Liver (tissue), 9 donors: Measurements from ENCODE around the gene CTSW. TPM values are rescaled to one million over a fixed set of nuclear protein-coding genes. Genes with fewer than 3 reads are reported as not detected.

Experiments used
- DNase-seq: peaks from one replicate; pipeline ENCODE4 v3.0.0-alpha.2; 2017; ENCODE audit warnings: low spot score
- H3K27ac ChIP-seq, 2 donors: one replicate each; pipeline ENCODE4 v1.7.0; 2013; ENCODE audit warnings: inconsistent platforms in 2 of 2, low read length in 2 of 2, control low read depth in 1 of 2, low read depth in 1 of 2, mild to moderate bottlenecking in 1 of 2
- H3K27me3 ChIP-seq, 4 donors: one replicate each; pipeline versions ENCODE4 v1.6.1 to v1.7.0; 2013; ENCODE audit warnings: low read length in 3 of 4, inconsistent platforms in 1 of 4, mild to moderate bottlenecking in 1 of 4, moderate library complexity in 1 of 4; ENCODE audit not compliant: control insufficient read depth in 4 of 4, insufficient read depth in 4 of 4
- H3K36me3 ChIP-seq, 4 donors: one replicate each; pipeline versions ENCODE4 v1.6.1 to v1.7.0; 2013; ENCODE audit warnings: low read length in 3 of 4, mild to moderate bottlenecking in 3 of 4, low read depth in 1 of 4, moderate library complexity in 1 of 4; ENCODE audit not compliant: control insufficient read depth in 4 of 4, insufficient read depth in 3 of 4
- H3K4me1 ChIP-seq, 4 donors: one replicate each; pipeline versions ENCODE4 v1.6.1 to v1.7.0; 2013; ENCODE audit warnings: low read length in 3 of 4, mild to moderate bottlenecking in 3 of 4, moderate library complexity in 1 of 4; ENCODE audit not compliant: control insufficient read depth in 4 of 4, insufficient read depth in 4 of 4
- H3K4me3 ChIP-seq, 3 donors: one replicate each; pipeline versions ENCODE4 v1.6.1 to v1.7.0; 2013; ENCODE audit warnings: low read length in 3 of 3, control low read depth in 1 of 3, low read depth in 1 of 3, mild to moderate bottlenecking in 1 of 3
- H3K9ac ChIP-seq, 2 donors: one replicate each; pipeline ENCODE4 v1.7.0; 2013; ENCODE audit warnings: low read length in 2 of 2, mild to moderate bottlenecking in 2 of 2, moderate library complexity in 2 of 2, control low read depth in 1 of 2, low read depth in 1 of 2
- H3K9me3 ChIP-seq, 4 donors: one replicate each; pipeline versions ENCODE4 v1.6.1 to v1.7.0; 2013; ENCODE audit warnings: low read length in 3 of 4; ENCODE audit not compliant: control insufficient read depth in 4 of 4
- EGR1 ChIP-seq, 2 donors: IDR thresholded peaks; 2 replicates each; pipeline ENCODE4 v1.6.1; 2016 to 2018; ENCODE audit warnings: antibody characterized with exemption in 2 of 2, low read depth in 2 of 2
- FOXA1 ChIP-seq: IDR thresholded peaks from 2 replicates; pipeline ENCODE4 v1.6.1; 2016; ENCODE audit warnings: antibody characterized with exemption
- FOXA2 ChIP-seq: IDR thresholded peaks from 2 replicates; pipeline ENCODE4 v1.6.1; 2016; ENCODE audit warnings: antibody characterized with exemption
- HNF4A ChIP-seq, 2 donors: conservative IDR thresholded peaks; 2 replicates each; pipeline ENCODE4 v1.6.1; 2016; ENCODE audit warnings: antibody characterized with exemption in 2 of 2, mild to moderate bottlenecking in 2 of 2
- HNF4G ChIP-seq: IDR thresholded peaks from 2 replicates; pipeline ENCODE4 v1.6.1; 2016; ENCODE audit warnings: antibody characterized with exemption
- JUND ChIP-seq, 2 donors: IDR thresholded peaks; 2 replicates each; pipeline ENCODE4 v1.6.1; 2016; ENCODE audit warnings: antibody characterized with exemption in 2 of 2
- NR2F2 ChIP-seq: IDR thresholded peaks from 2 replicates; pipeline ENCODE4 v1.6.1; 2016; ENCODE audit warnings: antibody characterized with exemption
- RAD21 ChIP-seq, 2 donors: IDR thresholded peaks; 2 replicates each; pipeline ENCODE4 v1.6.1; 2016; ENCODE audit warnings: antibody characterized with exemption in 2 of 2, mild to moderate bottlenecking in 2 of 2
- RXRA ChIP-seq, 2 donors: IDR thresholded peaks; 2 replicates each; pipeline ENCODE4 v1.6.1; 2017 to 2018; ENCODE audit warnings: antibody characterized with exemption in 2 of 2, mild to moderate bottlenecking in 1 of 2
- SP1 ChIP-seq: IDR thresholded peaks from 2 replicates; pipeline ENCODE4 v1.6.1; 2018; ENCODE audit warnings: antibody characterized with exemption, mild to moderate bottlenecking
- TAF1 ChIP-seq: conservative IDR thresholded peaks from 2 replicates; pipeline ENCODE4 v1.6.1; 2016; ENCODE audit warnings: antibody characterized with exemption, mild to moderate bottlenecking
- YY1 ChIP-seq: IDR thresholded peaks from 2 replicates; pipeline ENCODE4 v1.6.1; 2016; ENCODE audit warnings: antibody characterized with exemption, mild to moderate bottlenecking
- ZBTB33 ChIP-seq: IDR thresholded peaks from 2 replicates; pipeline ENCODE4 v1.6.1; 2016; ENCODE audit warnings: antibody characterized with exemption
- WGBS: extraction: QIAGEN DNeasy Blood & Tissue Kit; methylation state at CpG from one replicate; pipeline ENCODE4 v1.1.7; 2013; 5-methylcytosine and 5-hydroxymethylcytosine counted together
- polyA plus RNA-seq, 2 donors: library from polyadenylated mRNA; stranded (reverse) in 1 of 2; unstranded in 1 of 2; fragments of 200-250 nt in 1 of 2; fragments of >200 nt in 1 of 2; fragmentation: Nextera tagmentation in 1 of 2; extraction: Ambion mirVana in 1 of 2; gene quantifications; one replicate each; pipeline versions ENCODE4 v1.2.1 to v1.2.3, GENCODE V29; 2013 to 2015
- total RNA-seq, 2 donors: library from RNA; depleted of rRNA; stranded (reverse); fragments of >200 nt; gene quantifications; one replicate each; pipeline ENCODE4 v1.2.3, GENCODE V29; 2014
- TF ChIP-seq, protein P1 (sequence below): IDR thresholded peaks from 2 replicates; pipeline ENCODE4 v1.6.1; 2016; ENCODE audit warnings: antibody characterized with exemption
- TF ChIP-seq, protein P2 (sequence below): IDR thresholded peaks from 2 replicates; pipeline ENCODE4 v1.6.1; 2016; ENCODE audit warnings: antibody characterized with exemption
- TF ChIP-seq, protein P3 (sequence below): IDR thresholded peaks from 2 replicates; pipeline ENCODE4 v1.6.1; 2016; ENCODE audit warnings: antibody characterized with exemption, mild to moderate bottlenecking
- donor health status: healthy.
- donor health status: healthy.
- donor health status: healthy.
- donor health status: healthy.
- donor health status: healthy.

Gene CTSW
- total and polyA plus RNA-seq, 4 donors = 1.3 to 2.9 (median 2.1) TPM

DNA sequence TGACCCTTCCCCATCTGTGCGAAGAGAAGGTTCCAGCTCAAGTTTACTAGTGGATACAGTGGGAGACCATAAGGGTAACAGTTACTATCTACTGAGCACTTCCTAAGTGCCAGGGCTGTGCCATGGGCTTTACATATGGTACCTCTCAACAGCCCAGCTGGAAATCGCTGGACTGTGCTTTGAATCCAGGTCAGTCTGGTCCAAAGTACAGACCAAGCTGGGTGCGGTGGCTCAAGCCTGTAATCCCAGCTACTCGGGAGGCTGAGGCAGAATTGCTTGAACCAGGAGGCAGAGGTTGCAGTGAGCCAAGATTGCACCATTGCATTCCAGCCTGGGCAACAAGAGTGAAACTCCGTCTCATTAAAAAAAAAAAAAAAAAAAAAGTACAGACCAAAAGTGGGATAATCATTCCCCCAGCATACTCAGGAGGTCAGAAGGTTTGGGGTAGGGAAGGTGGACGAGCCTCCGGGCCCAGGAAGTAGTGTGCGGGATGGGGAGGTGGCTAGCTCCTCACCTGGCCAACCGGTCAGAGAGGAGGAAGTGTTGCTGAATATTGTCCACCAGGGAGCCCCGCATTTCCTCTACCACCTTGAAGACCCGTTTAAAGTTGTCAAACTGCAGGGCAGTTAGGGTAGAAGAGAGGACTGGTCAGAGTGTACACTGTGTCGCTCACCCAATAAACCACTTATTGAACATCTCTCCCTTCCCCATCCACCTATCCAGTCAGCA, 6.3 kb downstream of the CTSW start:
- DNase-seq = no peak
- WGBS = 84% methylated on average over 12 of the region's 12 CpGs
- Histone ChIP-seq H3K27me3 (no peaks in the 10 kb centered on the region), H3K36me3 (peaks cover 2 to 12% (median 3%) of the 10 kb centered on the region in 4 donors), H3K4me3 (no peak overlapping the region), H3K9ac (no peak overlapping the region), H3K27ac (no peak overlapping the region), H3K4me1 (peaks cover 5 to 38% (median 25%) of the 10 kb centered on the region in 4 donors), H3K9me3 (no peaks in the 10 kb centered on the region)
- no peak for TF ChIP-seq HNF4G
- no peak for TF ChIP-seq SP1
- TF ChIP-seq, protein P1, sequence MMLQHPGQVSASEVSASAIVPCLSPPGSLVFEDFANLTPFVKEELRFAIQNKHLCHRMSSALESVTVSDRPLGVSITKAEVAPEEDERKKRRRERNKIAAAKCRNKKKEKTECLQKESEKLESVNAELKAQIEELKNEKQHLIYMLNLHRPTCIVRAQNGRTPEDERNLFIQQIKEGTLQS = no peak
- no peak for TF ChIP-seq HNF4A (conservative IDR thresholded peaks at IDR 0.05)
- TF ChIP-seq FOXA1 = no peak
- no peak for TF ChIP-seq JUND (IDR thresholded peaks at IDR 0.05)
- no peak for TF ChIP-seq RAD21 (IDR thresholded peaks at IDR 0.05)
- TF ChIP-seq, protein P2, sequence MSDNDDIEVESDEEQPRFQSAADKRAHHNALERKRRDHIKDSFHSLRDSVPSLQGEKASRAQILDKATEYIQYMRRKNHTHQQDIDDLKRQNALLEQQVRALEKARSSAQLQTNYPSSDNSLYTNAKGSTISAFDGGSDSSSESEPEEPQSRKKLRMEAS = no peak
- no peak for TF ChIP-seq RXRA (IDR thresholded peaks at IDR 0.05)
- TF ChIP-seq EGR1 (IDR thresholded peaks at IDR 0.05; ENCODE audit: low read depth in 2 of 2) = no peak
- TF ChIP-seq, protein P3, sequence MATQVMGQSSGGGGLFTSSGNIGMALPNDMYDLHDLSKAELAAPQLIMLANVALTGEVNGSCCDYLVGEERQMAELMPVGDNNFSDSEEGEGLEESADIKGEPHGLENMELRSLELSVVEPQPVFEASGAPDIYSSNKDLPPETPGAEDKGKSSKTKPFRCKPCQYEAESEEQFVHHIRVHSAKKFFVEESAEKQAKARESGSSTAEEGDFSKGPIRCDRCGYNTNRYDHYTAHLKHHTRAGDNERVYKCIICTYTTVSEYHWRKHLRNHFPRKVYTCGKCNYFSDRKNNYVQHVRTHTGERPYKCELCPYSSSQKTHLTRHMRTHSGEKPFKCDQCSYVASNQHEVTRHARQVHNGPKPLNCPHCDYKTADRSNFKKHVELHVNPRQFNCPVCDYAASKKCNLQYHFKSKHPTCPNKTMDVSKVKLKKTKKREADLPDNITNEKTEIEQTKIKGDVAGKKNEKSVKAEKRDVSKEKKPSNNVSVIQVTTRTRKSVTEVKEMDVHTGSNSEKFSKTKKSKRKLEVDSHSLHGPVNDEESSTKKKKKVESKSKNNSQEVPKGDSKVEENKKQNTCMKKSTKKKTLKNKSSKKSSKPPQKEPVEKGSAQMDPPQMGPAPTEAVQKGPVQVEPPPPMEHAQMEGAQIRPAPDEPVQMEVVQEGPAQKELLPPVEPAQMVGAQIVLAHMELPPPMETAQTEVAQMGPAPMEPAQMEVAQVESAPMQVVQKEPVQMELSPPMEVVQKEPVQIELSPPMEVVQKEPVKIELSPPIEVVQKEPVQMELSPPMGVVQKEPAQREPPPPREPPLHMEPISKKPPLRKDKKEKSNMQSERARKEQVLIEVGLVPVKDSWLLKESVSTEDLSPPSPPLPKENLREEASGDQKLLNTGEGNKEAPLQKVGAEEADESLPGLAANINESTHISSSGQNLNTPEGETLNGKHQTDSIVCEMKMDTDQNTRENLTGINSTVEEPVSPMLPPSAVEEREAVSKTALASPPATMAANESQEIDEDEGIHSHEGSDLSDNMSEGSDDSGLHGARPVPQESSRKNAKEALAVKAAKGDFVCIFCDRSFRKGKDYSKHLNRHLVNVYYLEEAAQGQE = no peak

DNA sequence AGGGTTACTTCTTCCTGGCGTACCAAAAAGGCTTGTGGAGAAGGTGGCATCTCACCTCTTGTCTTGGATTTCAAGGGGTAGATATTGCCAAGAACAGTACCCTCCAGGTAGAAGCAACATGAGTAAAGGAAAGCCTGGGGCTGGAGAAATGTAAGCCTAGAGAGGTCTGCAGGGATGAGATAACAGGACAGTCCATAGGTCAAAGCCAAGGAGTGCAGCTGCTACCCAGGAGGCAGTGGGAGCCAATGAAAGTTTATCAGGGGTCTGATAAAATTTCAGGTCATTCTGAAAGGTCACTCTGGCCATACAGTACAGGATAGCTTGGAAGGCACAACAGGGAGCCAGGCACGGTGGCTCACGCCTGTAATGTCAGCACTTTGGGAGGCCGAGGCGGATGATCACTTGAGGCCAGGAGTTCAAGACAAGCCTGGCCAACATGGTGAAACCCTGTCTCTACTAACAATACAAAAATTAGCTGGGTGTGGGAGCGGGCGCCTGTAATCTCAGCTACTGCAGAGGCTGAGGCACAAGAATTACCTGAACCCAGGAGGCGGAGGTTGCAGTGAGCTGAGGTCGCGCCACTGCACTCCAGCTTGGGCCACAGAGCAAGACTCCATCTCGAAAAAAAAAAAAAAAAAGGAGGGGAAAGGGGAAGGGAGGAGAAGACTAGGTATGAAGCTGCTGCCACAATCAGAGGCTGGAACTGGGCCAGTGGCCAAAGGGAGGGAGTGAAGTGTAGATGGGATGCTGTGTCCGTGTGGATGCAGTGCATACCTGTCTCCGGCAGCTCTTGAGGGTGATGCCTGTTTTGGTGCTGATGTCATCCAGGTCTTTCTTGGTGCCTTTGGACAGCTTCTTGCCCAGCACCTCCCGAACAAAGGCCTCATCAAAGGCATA, 7.4 kb downstream of the CTSW start:
- H3K4me3 ChIP-seq = peak overlapping the region in 2 of 3 donors; percentile 62 to 93

More for the DNA sequence above, 7.4 kb downstream of the CTSW start:
- peak overlapping the region in 1 of 2 donors; percentile 89 for H3K27ac ChIP-seq
- H3K9ac ChIP-seq = no peak overlapping the region
- 90% methylated on average over 14 of the region's 14 CpGs for WGBS
- peaks cover 0 to 12% (median 2%) of the 10 kb centered on the region in 4 donors for H3K36me3 ChIP-seq
- H3K27me3 ChIP-seq = no peaks in the 10 kb centered on the region
- DNase-seq = no peak
- TF ChIP-seq RAD21 (IDR thresholded peaks at IDR 0.05) (no peak), FOXA1 (no peak), NR2F2 (no peak), EGR1 (IDR thresholded peaks at IDR 0.05; ENCODE audit: low read depth in 2 of 2) (no peak), SP1 (no peak), YY1 (no peak), FOXA2 (no peak), ZBTB33 (no peak), TAF1 (no peak), RXRA (IDR thresholded peaks at IDR 0.05) (no peak)
- TF ChIP-seq, protein P3 = no peak
- H3K9me3 ChIP-seq = no peaks in the 10 kb centered on the region
- H3K4me1 ChIP-seq = peaks cover 10 to 43% (median 27%) of the 10 kb centered on the region in 4 donors
